Activated gamma-delta T cell (primary cell): Measurements from ENCODE around the gene FYTTD1.

Experiments
- DNase-seq: peaks from one replicate; lab custom pipeline; 2025; lab: John Stamatoyannopoulos, UW

FYTTD1 gene

GRCh38 chr3:197833930-197834715 lies 84.4 kb downstream of the FYTTD1 start:
- no peak for DNase-seq

- no peak for DNase-seq
Observed at GRCh38 chr3:197835509-197835908, 85.8 kb downstream of the FYTTD1 start.

- DNase-seq = no peak
Observed at GRCh38 chr3:197836244-197836643, 86.6 kb downstream of the FYTTD1 start.
